ENCODE results near the gene FREM1.

GRCh38 chr9:14756291-14756690, 153.9 kb downstream of the FREM1 start:
- no peak for TF ChIP-seq CTCF (IDR thresholded peaks at IDR 0.05)
- TF ChIP-seq POLR2A (IDR thresholded peaks at IDR 0.05), result no peak
- TF ChIP-seq EP300 (IDR thresholded peaks at IDR 0.05), result no peak
- no peak for TF ChIP-seq POLR2AphosphoS5 (IDR thresholded peaks at IDR 0.05)
